ENCODE data around the gene HUS1. TPM values are rescaled to one million over a fixed set of nuclear protein-coding genes. Genes with fewer than 3 reads are reported as not detected.

The HUS1 gene
- total and polyA plus RNA-seq, 2 of the 8 experiments (the other 6 are each of a cell fraction or from before 2014, with no cell fraction given), result 15.0 to 33.0 TPM

DNA sequence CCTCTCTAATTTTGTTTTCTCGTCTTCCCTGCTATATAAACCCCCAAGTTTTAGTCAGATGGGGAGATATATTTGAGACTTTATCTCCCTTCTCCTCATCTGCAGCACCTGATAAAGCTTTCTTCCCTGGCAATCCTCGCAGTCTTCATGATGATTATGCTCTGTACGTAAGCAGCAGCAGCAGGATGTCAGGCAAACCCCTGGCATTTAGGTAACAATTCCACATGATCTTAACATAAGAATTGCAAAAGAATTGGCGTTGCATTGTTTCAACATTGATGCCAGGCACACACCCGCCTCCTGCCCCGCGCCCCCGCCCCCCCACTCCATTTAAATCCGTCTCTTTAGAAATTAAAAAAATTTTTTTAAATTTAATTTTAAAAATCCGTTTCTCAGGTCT, 37.3 kb downstream of the HUS1 start (continued):
- TF ChIP-seq, protein P1, sequence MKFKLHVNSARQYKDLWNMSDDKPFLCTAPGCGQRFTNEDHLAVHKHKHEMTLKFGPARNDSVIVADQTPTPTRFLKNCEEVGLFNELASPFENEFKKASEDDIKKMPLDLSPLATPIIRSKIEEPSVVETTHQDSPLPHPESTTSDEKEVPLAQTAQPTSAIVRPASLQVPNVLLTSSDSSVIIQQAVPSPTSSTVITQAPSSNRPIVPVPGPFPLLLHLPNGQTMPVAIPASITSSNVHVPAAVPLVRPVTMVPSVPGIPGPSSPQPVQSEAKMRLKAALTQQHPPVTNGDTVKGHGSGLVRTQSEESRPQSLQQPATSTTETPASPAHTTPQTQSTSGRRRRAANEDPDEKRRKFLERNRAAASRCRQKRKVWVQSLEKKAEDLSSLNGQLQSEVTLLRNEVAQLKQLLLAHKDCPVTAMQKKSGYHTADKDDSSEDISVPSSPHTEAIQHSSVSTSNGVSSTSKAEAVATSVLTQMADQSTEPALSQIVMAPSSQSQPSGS (IDR thresholded peaks at IDR 0.05; ENCODE audit: low read length), result no peak
- TF ChIP-seq YY1 (IDR thresholded peaks at IDR 0.05; ENCODE audit: low read depth, low read length) (no peak), SP1 (IDR thresholded peaks at IDR 0.05; ENCODE audit: low read depth, low read length) (no peak)
